ENCODE results near the gene KAT2A. TPM values are rescaled to one million over a fixed set of nuclear protein-coding genes. Genes with fewer than 3 reads are reported as not detected.

KAT2A gene
- total RNA-seq, 1 donor from 2014 or later = 63.1 TPM

DNA sequence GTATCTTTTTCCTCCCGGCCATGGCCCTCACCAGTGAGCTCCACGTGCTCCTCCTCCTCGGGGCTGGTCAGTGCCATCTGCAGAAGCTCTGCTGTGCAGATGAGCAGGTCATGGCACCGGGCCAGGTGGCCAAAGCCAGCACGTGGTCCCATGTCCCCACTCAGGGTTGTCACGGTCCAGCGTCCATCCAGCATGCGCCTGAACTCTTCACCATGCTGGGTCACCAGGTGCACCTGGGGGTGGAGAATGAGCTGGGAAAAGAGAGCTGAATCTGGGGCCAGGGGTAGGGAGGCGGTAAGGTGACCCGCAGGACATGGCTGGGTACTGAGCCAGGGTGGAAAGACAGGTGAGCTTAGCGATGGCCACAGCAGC, 9.9 kb downstream of the KAT2A start:
- TF ChIP-seq POLR2A (IDR thresholded peaks at IDR 0.05) (no peak), POLR2AphosphoS5 (IDR thresholded peaks at IDR 0.05; ENCODE audit: insufficient read depth in 1 of 2, low read depth in 1 of 2) (no peak)
- H3K4me1 ChIP-seq = peaks cover 30% of the 10 kb centered on the region
- intact Hi-C loops (cut with DNase I) = loop anchor here (5.0 kb wide), 2 partner anchors 44 to 144 kb away; partner anchors contain the start of gene CNP
- no peaks in the 10 kb centered on the region for H3K27me3 ChIP-seq
- no peaks in the 10 kb centered on the region for H3K9me3 ChIP-seq
- peak overlapping the region in 1 of 2 donors; percentile 51 for H3K4me3 ChIP-seq
- H3K36me3 ChIP-seq = peaks cover 0 to 6% of the 10 kb centered on the region in 2 donors
- DNase-seq (ENCODE audit: extremely low spot score in 2 of 2) = no peak
- peak overlapping the region; percentile 92 for H3K27ac ChIP-seq

DNA sequence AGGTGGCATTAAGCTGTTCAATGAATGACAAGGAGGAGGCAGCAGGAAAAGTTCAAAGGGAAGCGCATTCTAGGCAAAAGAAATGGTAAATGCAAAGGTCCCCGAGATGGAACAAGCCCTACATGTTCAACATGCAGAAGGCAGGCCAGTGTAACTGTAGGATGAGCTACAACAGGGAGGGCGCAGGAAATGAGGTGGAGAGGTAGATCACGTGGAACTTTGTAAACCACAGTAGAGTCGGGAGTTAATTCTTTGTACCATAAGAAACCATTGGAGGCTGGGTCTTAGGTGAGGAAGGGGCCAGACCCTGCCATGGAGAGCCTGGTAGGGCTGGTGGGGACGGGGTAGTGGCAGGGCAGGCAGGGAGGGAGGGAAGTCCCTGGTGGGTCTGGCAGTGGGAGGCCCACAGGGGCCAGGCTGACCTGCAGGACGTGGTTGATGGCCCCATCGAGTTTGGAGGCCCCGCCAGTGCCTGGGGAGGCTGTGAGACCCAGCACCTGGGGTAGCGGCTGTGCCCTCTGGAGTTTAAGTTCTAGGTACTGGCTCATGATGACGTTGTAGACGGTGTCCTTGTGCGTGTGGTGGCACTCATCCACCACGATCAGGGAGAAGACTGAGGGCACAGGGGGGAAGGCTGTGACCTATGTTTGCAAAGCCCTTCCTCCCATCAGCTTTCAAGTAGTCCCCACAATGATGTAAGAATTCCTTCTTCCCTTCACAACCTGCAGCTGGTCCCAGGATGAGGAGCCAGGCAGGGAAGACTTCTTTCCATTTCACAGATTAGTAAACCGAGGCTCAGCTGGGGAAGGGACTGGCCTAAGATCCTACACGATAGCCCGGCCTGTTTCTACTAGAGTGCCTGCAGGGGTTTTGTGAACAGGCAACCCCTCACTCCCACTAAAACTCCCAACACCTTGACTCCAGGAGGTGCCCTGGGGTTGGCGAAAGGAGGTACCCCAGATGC, 10.6 kb downstream of the KAT2A start:
- Histone ChIP-seq H3K27ac (no peak overlapping the region), H3K4me3 (no peak overlapping the region), H3K4me1 (peaks cover 30% of the 10 kb centered on the region), H3K9me3 (no peaks in the 10 kb centered on the region), H3K27me3 (no peaks in the 10 kb centered on the region), H3K36me3 (peaks cover 0 to 6% of the 10 kb centered on the region in 2 donors)
- intact Hi-C loops (cut with DNase I) = loop anchor here (5.0 kb wide), 2 partner anchors 43 to 143 kb away; partner anchors contain the start of gene CNP
- no peak for DNase-seq (ENCODE audit: extremely low spot score in 2 of 2)
- TF ChIP-seq POLR2AphosphoS5 (IDR thresholded peaks at IDR 0.05; ENCODE audit: insufficient read depth in 1 of 2, low read depth in 1 of 2) (no peak), POLR2A (IDR thresholded peaks at IDR 0.05) (no peak)
- TF ChIP-seq, protein P1, sequence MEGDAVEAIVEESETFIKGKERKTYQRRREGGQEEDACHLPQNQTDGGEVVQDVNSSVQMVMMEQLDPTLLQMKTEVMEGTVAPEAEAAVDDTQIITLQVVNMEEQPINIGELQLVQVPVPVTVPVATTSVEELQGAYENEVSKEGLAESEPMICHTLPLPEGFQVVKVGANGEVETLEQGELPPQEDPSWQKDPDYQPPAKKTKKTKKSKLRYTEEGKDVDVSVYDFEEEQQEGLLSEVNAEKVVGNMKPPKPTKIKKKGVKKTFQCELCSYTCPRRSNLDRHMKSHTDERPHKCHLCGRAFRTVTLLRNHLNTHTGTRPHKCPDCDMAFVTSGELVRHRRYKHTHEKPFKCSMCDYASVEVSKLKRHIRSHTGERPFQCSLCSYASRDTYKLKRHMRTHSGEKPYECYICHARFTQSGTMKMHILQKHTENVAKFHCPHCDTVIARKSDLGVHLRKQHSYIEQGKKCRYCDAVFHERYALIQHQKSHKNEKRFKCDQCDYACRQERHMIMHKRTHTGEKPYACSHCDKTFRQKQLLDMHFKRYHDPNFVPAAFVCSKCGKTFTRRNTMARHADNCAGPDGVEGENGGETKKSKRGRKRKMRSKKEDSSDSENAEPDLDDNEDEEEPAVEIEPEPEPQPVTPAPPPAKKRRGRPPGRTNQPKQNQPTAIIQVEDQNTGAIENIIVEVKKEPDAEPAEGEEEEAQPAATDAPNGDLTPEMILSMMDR (IDR thresholded peaks at IDR 0.05) = no peak

DNA sequence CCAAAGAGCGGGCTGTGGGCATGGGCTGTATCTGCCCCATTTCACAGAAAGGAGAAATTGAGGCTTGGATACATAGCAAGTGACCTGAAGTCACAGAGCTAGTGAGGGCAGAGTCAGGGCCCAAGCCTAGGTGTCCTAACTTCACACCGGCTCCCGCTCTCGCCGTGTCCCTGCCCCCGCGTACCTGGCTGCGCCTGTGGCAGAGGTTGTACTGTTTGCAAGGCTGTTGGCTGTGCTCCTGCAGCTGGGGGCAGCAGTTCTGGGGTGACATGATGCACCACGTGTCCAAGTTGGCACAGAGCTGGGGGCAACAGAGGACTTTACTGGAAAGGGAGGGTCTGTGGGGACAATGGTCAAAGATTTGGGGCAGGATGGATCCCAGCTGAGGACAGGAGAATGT, 12.1 kb downstream of the KAT2A start:
- H3K4me3 ChIP-seq = no peak overlapping the region
- H3K27ac ChIP-seq = no peak overlapping the region
- no peaks in the 10 kb centered on the region for H3K9me3 ChIP-seq
- H3K36me3 ChIP-seq = peaks cover 0 to 8% of the 10 kb centered on the region in 2 donors
- intact Hi-C loops (cut with DNase I) = no loop called here
- TF ChIP-seq, protein P1 (IDR thresholded peaks at IDR 0.05) = no peak
- TF ChIP-seq POLR2AphosphoS5 (IDR thresholded peaks at IDR 0.05; ENCODE audit: insufficient read depth in 1 of 2, low read depth in 1 of 2) (no peak), POLR2A (IDR thresholded peaks at IDR 0.05) (no peak)
- DNase-seq (ENCODE audit: extremely low spot score in 2 of 2) = no peak
- H3K4me1 ChIP-seq = peaks cover 30% of the 10 kb centered on the region
- H3K27me3 ChIP-seq = no peaks in the 10 kb centered on the region

DNA sequence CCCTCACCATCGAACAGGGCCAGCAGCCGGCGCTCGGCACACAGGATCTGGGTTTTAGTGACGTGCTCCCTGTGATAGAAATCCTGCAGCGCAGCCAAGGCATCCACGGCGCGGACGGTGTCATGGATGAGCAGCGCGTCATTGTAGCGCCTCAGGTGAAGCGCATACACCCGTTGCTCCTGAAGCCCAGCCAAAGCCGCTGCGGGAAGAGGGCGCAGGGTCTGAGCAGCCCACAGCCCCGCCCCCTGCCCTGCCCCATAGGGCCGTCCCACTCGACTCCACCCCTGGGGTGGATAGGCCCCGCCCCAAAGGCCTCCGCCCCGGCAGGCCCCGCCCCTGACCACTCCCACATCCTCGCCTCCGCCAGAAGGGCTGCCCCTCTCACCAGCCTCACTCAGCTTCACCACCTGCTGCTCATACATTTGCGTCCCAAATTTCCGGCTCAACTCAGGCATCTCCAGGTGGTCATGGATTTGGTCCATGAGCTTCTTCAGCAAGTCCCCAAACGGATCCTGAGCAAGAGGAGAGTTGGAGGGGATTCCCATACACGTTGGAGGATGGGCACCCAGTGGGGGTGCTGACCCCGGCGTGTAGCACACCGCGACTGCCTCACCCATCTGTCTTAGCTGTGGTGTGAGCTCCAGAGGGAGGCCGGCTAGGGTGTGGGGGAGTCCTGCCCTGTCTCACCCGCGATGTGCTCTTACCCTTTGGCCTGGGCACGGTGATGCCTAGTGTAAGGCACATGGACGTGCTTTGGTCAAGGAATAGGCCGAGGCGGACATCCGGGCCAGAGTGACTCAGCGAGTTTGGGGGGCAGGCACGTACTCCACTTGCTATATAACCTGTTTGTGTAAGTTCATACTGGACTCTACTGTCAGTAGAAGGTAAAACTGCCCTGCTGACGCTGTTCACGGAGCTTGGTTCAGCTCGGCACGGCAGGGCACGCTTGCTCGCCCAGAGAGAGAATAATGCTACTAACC, 13.3 kb downstream of the KAT2A start:
- Histone ChIP-seq H3K4me3 (peak overlapping the region in 1 of 2 donors; percentile 19), H3K36me3 (peaks cover 0 to 8% of the 10 kb centered on the region in 2 donors), H3K9me3 (no peaks in the 10 kb centered on the region), H3K27me3 (no peaks in the 10 kb centered on the region), H3K4me1 (peaks cover 22% of the 10 kb centered on the region), H3K27ac (no peak overlapping the region)
- DNase-seq (ENCODE audit: extremely low spot score in 2 of 2) = no peak
- intact Hi-C loops (cut with DNase I) = no loop called here
- no peak for TF ChIP-seq POLR2AphosphoS5 (IDR thresholded peaks at IDR 0.05; ENCODE audit: insufficient read depth in 1 of 2, low read depth in 1 of 2)
- TF ChIP-seq, protein P1 (IDR thresholded peaks at IDR 0.05) = no peak
- no peak for TF ChIP-seq POLR2A (IDR thresholded peaks at IDR 0.05)

DNA sequence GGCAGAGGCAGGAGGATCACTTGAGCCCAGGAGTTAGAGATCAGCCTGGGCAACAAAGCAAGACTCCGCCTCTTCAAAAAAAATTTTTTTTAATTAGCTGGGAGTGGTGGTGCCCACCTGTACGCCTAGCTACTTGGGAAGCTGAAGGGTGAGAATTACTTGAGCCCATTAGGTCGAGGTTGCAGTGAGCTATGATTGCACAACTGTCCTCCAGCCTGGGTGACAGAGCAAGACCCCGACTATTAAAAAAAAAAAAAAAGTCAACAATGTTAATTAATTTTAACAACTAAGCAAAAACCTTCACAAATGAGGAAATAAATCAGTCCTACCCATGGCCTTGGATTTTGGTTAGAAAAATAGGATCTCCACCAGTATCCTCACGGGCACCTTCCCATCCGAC, 14.0 kb downstream of the KAT2A start:
- Histone ChIP-seq H3K27me3 (no peaks in the 10 kb centered on the region), H3K36me3 (peaks cover 0 to 8% of the 10 kb centered on the region in 2 donors), H3K4me1 (peaks cover 19% of the 10 kb centered on the region), H3K4me3 (peak overlapping the region in 1 of 2 donors; percentile 19), H3K27ac (no peak overlapping the region), H3K9me3 (no peaks in the 10 kb centered on the region)
- no peak for DNase-seq (ENCODE audit: extremely low spot score in 2 of 2)
- intact Hi-C loops (cut with DNase I) = no loop called here
- TF ChIP-seq, protein P1 (IDR thresholded peaks at IDR 0.05) = no peak
- TF ChIP-seq POLR2A (IDR thresholded peaks at IDR 0.05) = no peak
- no peak for TF ChIP-seq POLR2AphosphoS5 (IDR thresholded peaks at IDR 0.05; ENCODE audit: insufficient read depth in 1 of 2, low read depth in 1 of 2)
